Breast epithelium (tissue), 4 donors: ENCODE results near the gene IER2. TPM values are rescaled to one million over a fixed set of nuclear protein-coding genes. Genes with fewer than 3 reads are reported as not detected.

Experiments used
- DNase-seq, 2 donors: peaks; one replicate each; pipeline ENCODE4 v3.0.0-alpha.2; 2019; ENCODE audit warnings: low spot score in 2 of 2
- H3K27ac ChIP-seq, 2 donors: fragments of 200-600 bp; sonication (generic) in 1 of 2; one replicate each; pipeline ENCODE4 v1.5.1; 2016 to 2019; ENCODE audit warnings: mild to moderate bottlenecking in 1 of 2
- H3K27me3 ChIP-seq, 2 donors: fragments of 200-600 bp; sonication (generic) in 1 of 2; one replicate each; pipeline versions ENCODE4 v1.5.1 to v1.6.0; 2017 to 2019; ENCODE audit warnings: control low read depth in 1 of 2, mild to moderate bottlenecking in 1 of 2
- H3K36me3 ChIP-seq: fragments of 200-600 bp; one replicate; pipeline ENCODE4 v1.5.1; 2019
- H3K4me1 ChIP-seq, 2 donors: fragments of 200-600 bp; sonication (generic); one replicate each; pipeline ENCODE4 v1.5.1; 2016 to 2019; ENCODE audit warnings: control low read depth in 1 of 2
- H3K4me3 ChIP-seq, 3 donors: fragments of 200-600 bp; sonication (generic); 1 replicate in 2 of 3; 2 replicates in 1 of 3; pipeline ENCODE4 v1.5.1; 2016 to 2019; ENCODE audit warnings: mild to moderate bottlenecking in 3 of 3, moderate library complexity in 2 of 3
- H3K9me3 ChIP-seq, 2 donors: fragments of 200-600 bp; sonication (generic) in 1 of 2; one replicate each; pipeline ENCODE4 v1.5.1; 2016 to 2019; ENCODE audit warnings: control low read depth in 1 of 2
- POLR2A ChIP-seq: fragments of 450-650 bp; IDR thresholded peaks from one replicate; pipeline ENCODE4 v1.6.1; 2016; ENCODE audit warnings: antibody characterized with exemption, mild to moderate bottlenecking, moderate library complexity
- POLR2AphosphoS5 ChIP-seq, 3 donors: sonication (generic); formaldehyde crosslinking; IDR thresholded peaks; one replicate each; pipeline ENCODE4 v1.6.1; 2017; ENCODE audit warnings: antibody characterized with exemption in 3 of 3
- intact Hi-C: fragments of 100-400 bp; cut with DNase I; formaldehyde crosslinking; loops from one replicate; pipeline ENCODE4 v1.15.1; 2023; ENCODE audit warnings: low total_unique reads
- total RNA-seq, 3 donors: library from RNA; depleted of rRNA; stranded (reverse); fragments of >200 nt; gene quantifications; one replicate each; pipeline ENCODE4 v1.1.0, GENCODE V29; 2016
- TF ChIP-seq, protein P1 (sequence below), 3 donors: fragments of 450-650 bp; IDR thresholded peaks; one replicate each; pipeline ENCODE4 v1.5.1; 2016 to 2017; ENCODE audit warnings: antibody characterized with exemption in 3 of 3, mild to moderate bottlenecking in 3 of 3, moderate library complexity in 3 of 3

The IER2 gene
- total RNA-seq, 3 donors from 2014 or later, result 20.6 to 146 (median 79.6) TPM

- Histone ChIP-seq H3K27ac (no peak overlapping the region), H3K4me1 (no peaks in the 10 kb centered on the region), H3K9me3 (no peaks in the 10 kb centered on the region), H3K4me3 (no peak overlapping the region), H3K27me3 (no peaks in the 10 kb centered on the region), H3K36me3 (no peaks in the 10 kb centered on the region)
- TF ChIP-seq POLR2A, result no peak
- TF ChIP-seq, protein P1, sequence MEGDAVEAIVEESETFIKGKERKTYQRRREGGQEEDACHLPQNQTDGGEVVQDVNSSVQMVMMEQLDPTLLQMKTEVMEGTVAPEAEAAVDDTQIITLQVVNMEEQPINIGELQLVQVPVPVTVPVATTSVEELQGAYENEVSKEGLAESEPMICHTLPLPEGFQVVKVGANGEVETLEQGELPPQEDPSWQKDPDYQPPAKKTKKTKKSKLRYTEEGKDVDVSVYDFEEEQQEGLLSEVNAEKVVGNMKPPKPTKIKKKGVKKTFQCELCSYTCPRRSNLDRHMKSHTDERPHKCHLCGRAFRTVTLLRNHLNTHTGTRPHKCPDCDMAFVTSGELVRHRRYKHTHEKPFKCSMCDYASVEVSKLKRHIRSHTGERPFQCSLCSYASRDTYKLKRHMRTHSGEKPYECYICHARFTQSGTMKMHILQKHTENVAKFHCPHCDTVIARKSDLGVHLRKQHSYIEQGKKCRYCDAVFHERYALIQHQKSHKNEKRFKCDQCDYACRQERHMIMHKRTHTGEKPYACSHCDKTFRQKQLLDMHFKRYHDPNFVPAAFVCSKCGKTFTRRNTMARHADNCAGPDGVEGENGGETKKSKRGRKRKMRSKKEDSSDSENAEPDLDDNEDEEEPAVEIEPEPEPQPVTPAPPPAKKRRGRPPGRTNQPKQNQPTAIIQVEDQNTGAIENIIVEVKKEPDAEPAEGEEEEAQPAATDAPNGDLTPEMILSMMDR (IDR thresholded peaks at IDR 0.05), result no peak
- no peak for TF ChIP-seq POLR2AphosphoS5 (IDR thresholded peaks at IDR 0.05)
- no peak for DNase-seq
- intact Hi-C loops, result no loop called here
Measured at GRCh38 chr19:13109361-13110098, 40.7 kb upstream of the IER2 start.

DNA sequence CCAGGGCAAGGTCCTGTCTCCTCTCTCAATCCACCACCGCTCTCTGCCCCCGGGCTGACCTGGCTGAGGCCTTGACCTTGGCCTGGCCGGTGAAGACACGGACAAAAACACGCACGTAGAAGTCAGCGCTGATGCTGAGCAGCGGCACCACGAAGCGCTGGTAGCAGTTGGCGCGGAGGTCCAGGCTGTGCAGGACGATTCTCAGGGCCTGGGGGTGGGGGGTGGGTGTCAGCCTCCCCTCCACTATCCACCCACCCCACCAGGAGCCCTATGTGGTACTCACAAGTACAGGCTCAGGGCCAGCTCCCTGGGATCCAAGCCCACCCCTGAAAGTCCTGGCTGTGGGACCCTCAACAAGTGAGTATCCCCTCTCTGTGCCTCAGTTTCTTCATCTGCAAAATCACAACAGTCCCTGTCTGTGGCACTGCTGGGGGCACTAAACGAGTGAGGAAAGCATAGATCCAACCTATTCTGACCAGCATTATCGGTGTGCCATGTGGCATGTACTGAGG, 40.1 kb upstream of the IER2 start:
- intact Hi-C loops, result no loop called here
- no peaks in the 10 kb centered on the region for H3K27me3 ChIP-seq
- no peaks in the 10 kb centered on the region for H3K4me1 ChIP-seq
- H3K36me3 ChIP-seq, result no peaks in the 10 kb centered on the region
- H3K4me3 ChIP-seq, result no peak overlapping the region
- no peak for DNase-seq
- H3K9me3 ChIP-seq, result no peaks in the 10 kb centered on the region
- no peak overlapping the region for H3K27ac ChIP-seq
- TF ChIP-seq POLR2A, result no peak
- TF ChIP-seq, protein P1 (IDR thresholded peaks at IDR 0.05), result no peak
- no peak for TF ChIP-seq POLR2AphosphoS5 (IDR thresholded peaks at IDR 0.05)

GRCh38 chr19:13112555-13112954, 37.7 kb upstream of the IER2 start:
- no peaks in the 10 kb centered on the region for H3K36me3 ChIP-seq
- H3K27ac ChIP-seq, result no peak overlapping the region
- TF ChIP-seq POLR2AphosphoS5 (IDR thresholded peaks at IDR 0.05) (no peak), POLR2A (no peak)
- TF ChIP-seq, protein P1 (IDR thresholded peaks at IDR 0.05), result no peak
- H3K27me3 ChIP-seq, result no peaks in the 10 kb centered on the region
- no peak for DNase-seq
- no peak overlapping the region for H3K4me3 ChIP-seq
- intact Hi-C loops, result no loop called here
- no peaks in the 10 kb centered on the region for H3K9me3 ChIP-seq
- peaks cover 0 to 6% of the 10 kb centered on the region in 2 donors for H3K4me1 ChIP-seq

GRCh38 chr19:13115936-13116281, 34.3 kb upstream of the IER2 start:
- intact Hi-C loops, result no loop called here

More at GRCh38 chr19:13115936-13116281, 34.3 kb upstream of the IER2 start:
- TF ChIP-seq, protein P1 (IDR thresholded peaks at IDR 0.05), result no peak
- TF ChIP-seq POLR2AphosphoS5 (IDR thresholded peaks at IDR 0.05), result no peak
- TF ChIP-seq POLR2A, result no peak
- H3K36me3 ChIP-seq, result no peaks in the 10 kb centered on the region
- peaks cover 8 to 22% of the 10 kb centered on the region in 2 donors for H3K4me1 ChIP-seq
- peak overlapping the region; percentile 28 to 59 for H3K27ac ChIP-seq
- no peaks in the 10 kb centered on the region for H3K27me3 ChIP-seq
- H3K9me3 ChIP-seq, result no peaks in the 10 kb centered on the region
- DNase-seq, result no peak
- H3K4me3 ChIP-seq, result peak overlapping the region; percentile 69 to 80 (median 72)
